Spleen (tissue), 11 donors: Measurements from ENCODE around the gene USP13. TPM values are rescaled to one million over a fixed set of nuclear protein-coding genes. Genes with fewer than 3 reads are reported as not detected.

Experiments used
- DNase-seq: peaks from one replicate; pipeline ENCODE4 v3.0.0-alpha.2; 2020
- H3K27ac ChIP-seq, 8 donors: fragments of 200-600 bp; sonication (generic) in 7 of 8; 1 replicate in 4 of 8; 2 replicates in 4 of 8; pipeline versions ENCODE4 v1.5.0 to v1.8.0; 2016 to 2021; ENCODE audit warnings: inconsistent platforms in 4 of 8, mild to moderate bottlenecking in 4 of 8, moderate library complexity in 1 of 8
- H3K27me3 ChIP-seq, 7 donors: fragments of 200-600 bp; sonication (generic) in 6 of 7; replicated peaks in 1 of 7; 1 replicate in 4 of 7; 2 replicates in 3 of 7; pipeline versions ENCODE4 v1.5.0 to v1.8.0; 2016 to 2021; ENCODE audit warnings: inconsistent platforms in 3 of 7, mild to moderate bottlenecking in 1 of 7
- H3K36me3 ChIP-seq, 6 donors: fragments of 200-600 bp; sonication (generic) in 5 of 6; 1 replicate in 4 of 6; 2 replicates in 2 of 6; pipeline versions ENCODE4 v1.5.0 to v1.8.0; 2016 to 2021; ENCODE audit warnings: inconsistent platforms in 2 of 6
- H3K4me1 ChIP-seq, 6 donors: fragments of 200-600 bp; sonication (generic) in 5 of 6; 1 replicate in 3 of 6; 2 replicates in 3 of 6; pipeline versions ENCODE4 v1.5.0 to v1.8.0; 2016 to 2021; ENCODE audit warnings: inconsistent platforms in 3 of 6
- H3K4me3 ChIP-seq, 8 donors: fragments of 200-600 bp; sonication (generic) in 7 of 8; 1 replicate in 4 of 8; 2 replicates in 4 of 8; pipeline versions ENCODE4 v1.5.0 to v1.8.0; 2016 to 2021; ENCODE audit warnings: inconsistent platforms in 4 of 8, mild to moderate bottlenecking in 4 of 8, moderate library complexity in 2 of 8
- H3K9me3 ChIP-seq, 8 donors: fragments of 200-600 bp; sonication (generic) in 7 of 8; 1 replicate in 4 of 8; 2 replicates in 4 of 8; pipeline versions ENCODE4 v1.5.0 to v1.8.0; 2016 to 2021; ENCODE audit warnings: inconsistent platforms in 4 of 8
- POLR2A ChIP-seq, 3 donors: fragments of 450-650 bp; IDR thresholded peaks; one replicate each; pipeline ENCODE4 v1.5.1; 2017; ENCODE audit warnings: antibody characterized with exemption in 3 of 3, mild to moderate bottlenecking in 1 of 3
- POLR2AphosphoS5 ChIP-seq, 3 donors: sonication (generic); formaldehyde crosslinking; IDR thresholded peaks; one replicate each; pipeline ENCODE4 v1.5.1; 2017; ENCODE audit warnings: antibody characterized with exemption in 3 of 3
- WGBS, 5 donors: extraction: QIAGEN DNeasy Blood & Tissue Kit in 3 of 5; methylation state at CpG; one replicate each; pipeline versions ENCODE4 v1.1.5 to v1.1.7; 2013 to 2018; 5-methylcytosine and 5-hydroxymethylcytosine counted together
- intact Hi-C: fragments of 100-400 bp; cut with DNase I; formaldehyde crosslinking; loops from one replicate; pipeline ENCODE4 v1.15.0; 2023; ENCODE audit warnings: low total_unique reads
- polyA plus RNA-seq, 3 donors: library from polyadenylated mRNA; stranded (reverse); fragments of 200-250 nt; gene quantifications; one replicate each; pipeline ENCODE4 v1.2.1, GENCODE V29; 2013
- total RNA-seq, 7 donors: library from RNA; depleted of rRNA in 3 of 7; stranded (reverse); fragments of >200 nt in 3 of 7; fragmentation: NEBNext Ultra II Directional in 4 of 7; extraction: Animal tissue kit (Norgen Biotek cat#: 25700) in 4 of 7; gene quantifications; one replicate each; pipeline versions ENCODE4 v1.1.0 to v1.2.1, GENCODE V29; 2016 to 2021
- TF ChIP-seq, protein P1 (sequence below), 11 experiments: fragments of 200-600 bp in 7 of 11; fragments of 450-650 bp in 4 of 11; sonication (generic) in 4 of 11; IDR thresholded peaks in 8 of 11; conservative IDR thresholded peaks in 3 of 11; 1 replicate in 7 of 11; 2 replicates in 4 of 11; pipeline versions ENCODE4 v1.4.0 to v1.8.0; 2016 to 2021; ENCODE audit warnings: antibody characterized with exemption in 11 of 11, inconsistent platforms in 4 of 11, mild to moderate bottlenecking in 1 of 11
- donor health status: healthy with polysubstance abuse.
- donor health status: DM: no; HTN: no; CAD: no; lungs with moderate emphysema.
- donor health status: DM: no; HTN: no; CAD: no.
- donor health status: Bipolar disorder and iron deficiency.
- donor health status: healthy.
- donor health status: DM: no; HTN: no; CAD: no.
- donor health status: DM: yes; HTN: yes; CAD: no.

USP13 gene
- total and polyA plus RNA-seq, 10 donors = 1.1 to 9.4 (median 7.1) TPM

- Histone ChIP-seq H3K4me1 (peaks cover 0 to 12% (median 0%) of the 10 kb centered on the region in 6 donors), H3K27ac (peak overlapping the region in 1 of 8 donors; percentile 40), H3K9me3 (no peaks in the 10 kb centered on the region), H3K27me3 (no peaks in the 10 kb centered on the region), H3K36me3 (no peaks in the 10 kb centered on the region), H3K4me3 (no peak overlapping the region)
- WGBS, 5 donors = 70 to 82% (median 75%) methylated on average over 15 of the region's 15 CpGs
- intact Hi-C loops = no loop called here
- no peak for TF ChIP-seq POLR2A (IDR thresholded peaks at IDR 0.05)
- TF ChIP-seq POLR2AphosphoS5 (IDR thresholded peaks at IDR 0.05) = peak in 1 of 3 donors; percentile 49
- DNase-seq = no peak
These were observed 19.0 kb downstream of the USP13 start for GRCh38 chr3:179671747-179672242.

DNA sequence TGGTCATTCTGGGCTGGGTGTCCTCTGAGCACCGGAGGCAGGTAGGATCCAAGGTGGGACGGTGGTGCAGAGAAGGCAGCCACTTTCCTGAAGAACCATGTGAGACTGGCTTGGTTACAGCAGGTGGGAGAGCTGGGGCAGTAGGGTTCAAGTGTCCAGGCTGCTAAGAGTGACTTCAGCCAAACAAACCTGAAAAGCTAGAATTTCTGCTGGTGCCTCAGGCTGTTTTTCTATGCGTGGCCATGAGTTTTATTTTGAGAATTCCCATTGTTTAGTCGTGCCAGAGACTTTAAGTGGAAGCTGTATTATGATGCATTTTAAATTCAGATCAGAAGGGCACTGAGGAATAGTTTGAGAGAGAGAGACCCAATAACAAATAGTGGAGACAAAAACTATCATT, 20.1 kb downstream of the USP13 start:
- Histone ChIP-seq H3K36me3 (no peaks in the 10 kb centered on the region), H3K27ac (peak overlapping the region in 3 of 8 donors; percentile 35 to 52 (median 35)), H3K9me3 (no peaks in the 10 kb centered on the region), H3K4me1 (peaks cover 0 to 12% (median 0%) of the 10 kb centered on the region in 6 donors), H3K27me3 (no peaks in the 10 kb centered on the region), H3K4me3 (no peak overlapping the region)
- intact Hi-C loops = no loop called here
- TF ChIP-seq, protein P1, sequence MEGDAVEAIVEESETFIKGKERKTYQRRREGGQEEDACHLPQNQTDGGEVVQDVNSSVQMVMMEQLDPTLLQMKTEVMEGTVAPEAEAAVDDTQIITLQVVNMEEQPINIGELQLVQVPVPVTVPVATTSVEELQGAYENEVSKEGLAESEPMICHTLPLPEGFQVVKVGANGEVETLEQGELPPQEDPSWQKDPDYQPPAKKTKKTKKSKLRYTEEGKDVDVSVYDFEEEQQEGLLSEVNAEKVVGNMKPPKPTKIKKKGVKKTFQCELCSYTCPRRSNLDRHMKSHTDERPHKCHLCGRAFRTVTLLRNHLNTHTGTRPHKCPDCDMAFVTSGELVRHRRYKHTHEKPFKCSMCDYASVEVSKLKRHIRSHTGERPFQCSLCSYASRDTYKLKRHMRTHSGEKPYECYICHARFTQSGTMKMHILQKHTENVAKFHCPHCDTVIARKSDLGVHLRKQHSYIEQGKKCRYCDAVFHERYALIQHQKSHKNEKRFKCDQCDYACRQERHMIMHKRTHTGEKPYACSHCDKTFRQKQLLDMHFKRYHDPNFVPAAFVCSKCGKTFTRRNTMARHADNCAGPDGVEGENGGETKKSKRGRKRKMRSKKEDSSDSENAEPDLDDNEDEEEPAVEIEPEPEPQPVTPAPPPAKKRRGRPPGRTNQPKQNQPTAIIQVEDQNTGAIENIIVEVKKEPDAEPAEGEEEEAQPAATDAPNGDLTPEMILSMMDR (IDR thresholded peaks at IDR 0.05 in 8 of 11, conservative IDR thresholded peaks at IDR 0.05 in 3 of 11) = no peak
- TF ChIP-seq POLR2A (IDR thresholded peaks at IDR 0.05) = no peak
- no peak for TF ChIP-seq POLR2AphosphoS5 (IDR thresholded peaks at IDR 0.05)
- no peak for DNase-seq
- WGBS, 5 donors = 73 to 88% (median 82%) methylated on average over 4 of the region's 4 CpGs

- Histone ChIP-seq H3K4me1 (peaks cover 0 to 12% (median 0%) of the 10 kb centered on the region in 6 donors), H3K36me3 (no peaks in the 10 kb centered on the region), H3K9me3 (no peaks in the 10 kb centered on the region), H3K4me3 (no peak overlapping the region), H3K27ac (peak overlapping the region in 3 of 8 donors; percentile 35 to 52 (median 35)), H3K27me3 (no peaks in the 10 kb centered on the region)
- WGBS, 5 donors = 72 to 90% (median 80%) methylated on average over 8 of the region's 8 CpGs
- intact Hi-C loops = no loop called here
- no peak for DNase-seq
- TF ChIP-seq POLR2AphosphoS5 (IDR thresholded peaks at IDR 0.05) (peak in 2 of 3 donors; percentile 22 to 45), POLR2A (IDR thresholded peaks at IDR 0.05) (no peak)
- TF ChIP-seq, protein P1 (IDR thresholded peaks at IDR 0.05 in 8 of 11, conservative IDR thresholded peaks at IDR 0.05 in 3 of 11) = no peak
These were observed 20.7 kb downstream of the USP13 start for GRCh38 chr3:179673523-179673922.

DNA sequence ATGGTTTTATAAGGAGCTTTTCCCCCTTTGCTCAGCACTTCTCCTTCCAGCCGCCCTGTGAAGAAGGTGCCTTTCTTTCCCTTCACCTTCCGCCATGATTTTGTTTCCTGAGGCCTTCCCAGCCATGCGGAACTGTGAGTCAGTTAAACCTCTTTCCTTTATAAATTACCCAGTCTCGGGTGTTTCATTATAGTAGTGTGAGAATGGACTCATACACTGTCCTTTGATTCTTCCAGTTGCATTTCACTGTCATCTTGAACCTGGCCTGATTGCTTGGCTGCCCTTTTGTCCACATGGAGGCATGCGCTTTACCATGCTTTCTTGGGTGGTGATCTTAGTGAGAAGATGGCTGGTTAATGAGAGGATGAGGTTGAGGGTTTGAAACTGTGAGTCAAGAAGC, 23.2 kb downstream of the USP13 start:
- TF ChIP-seq, protein P1 (IDR thresholded peaks at IDR 0.05 in 8 of 11, conservative IDR thresholded peaks at IDR 0.05 in 3 of 11) = no peak
- no peak for TF ChIP-seq POLR2A (IDR thresholded peaks at IDR 0.05)
- TF ChIP-seq POLR2AphosphoS5 (IDR thresholded peaks at IDR 0.05) = no peak
- Histone ChIP-seq H3K4me1 (peaks cover 0 to 12% (median 0%) of the 10 kb centered on the region in 6 donors), H3K9me3 (no peaks in the 10 kb centered on the region), H3K4me3 (no peak overlapping the region), H3K27ac (no peak overlapping the region), H3K36me3 (no peaks in the 10 kb centered on the region), H3K27me3 (no peaks in the 10 kb centered on the region)
- intact Hi-C loops = no loop called here
- no peak for DNase-seq
- WGBS, 5 donors = 90 to 98% (median 95%) methylated on average over 5 of the region's 5 CpGs
